Hematopoietic multipotent progenitor cell treated with erythropoietin and hydrocortisone succinate and interleukin-3 and kit ligand, for 15 days (in vitro differentiated cells): ENCODE data around the gene NFIC.
"Not testable (repeated sequence)": the region's sequence is repeated elsewhere in the genome, so short reads cannot be mapped to it uniquely, and the experiment has no call there.

Experiments used
- DNase-seq: peaks from one replicate; pipeline ENCODE4 v3.0.0-alpha.2; 2015; ENCODE audit warnings: low spot score

Gene NFIC

GRCh38 chr19:3373971-3374368 is 7.6 kb downstream of the NFIC start:
- DNase-seq = no peak

GRCh38 chr19:3374369-3375112 is 8.2 kb downstream of the NFIC start:
- no peak for DNase-seq

GRCh38 chr19:3375221-3376090 is 9.1 kb downstream of the NFIC start:
- no peak for DNase-seq

GRCh38 chr19:3376091-3376455 is 9.7 kb downstream of the NFIC start:
- DNase-seq = not testable (repeated sequence)

- no peak for DNase-seq
These were observed 12.2 kb downstream of the NFIC start for GRCh38 chr19:3378352-3379150.

- no peak for DNase-seq
These were observed 14.4 kb downstream of the NFIC start for GRCh38 chr19:3380829-3381228.

- DNase-seq = no peak
These were observed 15.5 kb downstream of the NFIC start for GRCh38 chr19:3381701-3382372.

- no peak for DNase-seq
These were observed 16.2 kb downstream of the NFIC start for GRCh38 chr19:3382460-3383100.

GRCh38 chr19:3383121-3383722 is 16.8 kb downstream of the NFIC start:
- no peak for DNase-seq

GRCh38 chr19:3386447-3387234 is 20.3 kb downstream of the NFIC start:
- no peak for DNase-seq

- DNase-seq = peak; percentile 28
These were observed 21.5 kb downstream of the NFIC start for GRCh38 chr19:3387645-3388589.

- no peak for DNase-seq
These were observed 23.0 kb downstream of the NFIC start for GRCh38 chr19:3389446-3389778.

GRCh38 chr19:3389876-3390371 is 23.5 kb downstream of the NFIC start:
- no peak for DNase-seq

- DNase-seq = not testable (repeated sequence)
These were observed 25.5 kb downstream of the NFIC start for GRCh38 chr19:3391911-3392310.

- DNase-seq = no peak
These were observed 26.1 kb downstream of the NFIC start for GRCh38 chr19:3392480-3392879.

GRCh38 chr19:3396881-3397265 is 30.5 kb downstream of the NFIC start:
- DNase-seq = no peak

GRCh38 chr19:3397266-3398022 is 31.1 kb downstream of the NFIC start:
- no peak for DNase-seq
